Measurements from ENCODE around the gene JUN. TPM values are rescaled to one million over a fixed set of nuclear protein-coding genes. Genes with fewer than 3 reads are reported as not detected.

JUN gene
- total RNA-seq, 1 experiment from 2014 or later = 14.2 TPM

DNA sequence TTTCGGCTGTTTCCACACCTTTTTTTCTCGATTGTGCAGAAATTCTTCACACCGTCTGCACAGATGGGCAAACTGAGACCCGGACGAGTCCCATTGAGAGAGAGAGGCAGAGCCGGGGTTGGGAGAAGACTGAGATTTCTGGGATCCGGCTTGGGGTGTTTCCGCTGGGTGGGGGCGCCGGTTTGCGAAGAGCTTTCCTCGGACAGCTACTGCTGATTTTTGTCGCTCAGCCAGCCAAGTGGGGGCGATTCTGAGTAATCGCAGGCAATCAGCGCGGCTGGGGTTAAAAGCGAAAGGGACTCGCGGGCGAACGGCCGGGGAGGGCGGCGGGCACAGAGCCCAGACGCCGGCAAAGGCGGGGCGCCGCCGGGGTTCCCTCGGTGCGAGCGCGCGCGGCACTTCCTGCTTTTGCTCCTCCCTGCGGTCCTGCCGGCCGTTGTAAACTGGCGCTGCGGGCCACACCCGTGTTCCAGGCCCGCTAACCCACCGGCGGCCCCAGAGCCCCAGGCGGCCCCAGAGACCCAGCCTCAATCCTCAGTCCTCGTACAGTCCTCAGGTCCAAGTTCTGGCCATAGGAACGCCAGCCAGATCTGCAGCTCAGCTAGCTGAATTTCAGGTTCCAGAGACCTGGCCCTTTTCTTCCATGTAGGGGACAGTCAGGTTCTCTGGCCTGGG is 32.4 kb upstream of the JUN start:
- Histone ChIP-seq H3K4me2 (ENCODE audit: insufficient read depth, insufficient read length, low read length) (peak overlapping the region; percentile 73), H3K9ac (ENCODE audit: extremely low read depth, insufficient read length, low read length) (peak overlapping the region; percentile 21), H2AK5ac (ENCODE audit: insufficient read length, low read length) (no peak overlapping the region), H3K4ac (ENCODE audit: low read depth, low read length) (no peak overlapping the region), H4K20me1 (ENCODE audit: control insufficient read depth, insufficient read depth, insufficient read length) (no peaks in the 10 kb centered on the region), H3K79me2 (ENCODE audit: insufficient read depth, low read length) (no peaks in the 10 kb centered on the region), H3K18ac (ENCODE audit: insufficient read length, low read depth, low read length) (peak overlapping the region; percentile 51), H2BK120ac (ENCODE audit: low read depth, low read length, poor library complexity, severe bottlenecking) (no peak overlapping the region), H3K9me3 (ENCODE audit: control insufficient read depth, low read depth, low read length) (no peaks in the 10 kb centered on the region), H4K5ac (ENCODE audit: insufficient read length, low read depth, low read length) (no peak overlapping the region), H3K27me3 (ENCODE audit: insufficient read depth, low read length) (no peaks in the 10 kb centered on the region; the same call in 1 of the 2 replicates), H2BK5ac (ENCODE audit: insufficient read length, low read length) (no peak overlapping the region), H2BK12ac (ENCODE audit: insufficient read length, low read depth, low read length) (no peak overlapping the region), H3K79me1 (ENCODE audit: insufficient read depth, low read depth, low read length, poor library complexity, severe bottlenecking) (no peaks in the 10 kb centered on the region), H4K91ac (ENCODE audit: insufficient read length, low read depth, low read length) (no peak overlapping the region), H2AFZ (ENCODE audit: low read length) (peak overlapping the region; percentile 9), H2BK20ac (ENCODE audit: low read depth, low read length, poor library complexity, severe bottlenecking) (no peak overlapping the region), H3K27ac (ENCODE audit: insufficient read length, low read depth, low read length) (no peak overlapping the region), H3K23ac (ENCODE audit: insufficient read length, low read depth, low read length) (no peak overlapping the region), H3K56ac (ENCODE audit: insufficient read length, low read depth, low read length) (no peak overlapping the region), H2BK15ac (ENCODE audit: low read depth, low read length) (no peak overlapping the region; the same call in 1 of the 2 replicates), H3K23me2 (ENCODE audit: insufficient read length, low read depth, low read length, poor library complexity, severe bottlenecking) (peaks cover 16% of the 10 kb centered on the region), H3T11ph (ENCODE audit: low read length) (no peak overlapping the region), H3K14ac (ENCODE audit: insufficient read depth, low read length) (peak overlapping the region; percentile 74), H4K8ac (replicated peaks; ENCODE audit: insufficient read length, low read depth, low read length) (no peak overlapping the region), H3K4me1 (ENCODE audit: insufficient read depth, low read length) (no peaks in the 10 kb centered on the region)
- Mint-ChIP-seq H3K4me1 (peaks cover 20 to 35% of the 10 kb centered on the region in 2 experiments), H3K27me3 (ENCODE audit: low read depth) (peaks cover 28% of the 10 kb centered on the region), H3K9me3 (no peaks in the 10 kb centered on the region; a peak in 3 of 5 replicates), H3K36me3 (ENCODE audit: insufficient read depth in 1 of 3, low read depth in 3 of 3) (no peaks in the 10 kb centered on the region; a peak in 1 of 7 replicates), H3K27ac (peak overlapping the region in 1 of 3 experiments; percentile 61; a peak in 1 of 7 replicates), H3K4me3 (peak overlapping the region; percentile 73 to 82)
- DNase-seq = peak; percentile 76
- TF ChIP-seq CTCF (conservative IDR thresholded peaks at IDR 0.05) = no peak
- no CpG with 5 or more reads among the region's 49 CpGs for WGBS (ENCODE audit: extremely low coverage, insufficient read length, low lambda C conversion rate)

Data from H9 (cell line).